GM12891 (cell line): Measurements from ENCODE around the gene PLA2G4A.

Experiments used
- DNase-seq: peaks from one replicate; pipeline ENCODE4 v3.0.0; 2011; ENCODE audit warnings: low spot score; ENCODE audit not compliant: insufficient read length
- FAIRE-seq: peaks from 2 replicates; lab custom pipeline; 2011; peaks lifted over from hg19 to GRCh38; lab: Jason Lieb, UNC
- PAX5 ChIP-seq: IDR thresholded peaks from 2 replicates; pipeline ENCODE4 v1.6.1; 2011; ENCODE audit warnings: low read length, moderate library complexity, mild to moderate bottlenecking; ENCODE audit not compliant: insufficient read depth, severe bottlenecking
- POLR2A ChIP-seq: IDR thresholded peaks from 2 replicates; pipeline ENCODE4 v1.6.1; 2011; ENCODE audit warnings: low read depth, low read length, control low read depth
- POLR2AphosphoS5 ChIP-seq: IDR thresholded peaks from 2 replicates; pipeline ENCODE4 v1.6.1; 2011; ENCODE audit warnings: low read depth, low read length, control low read depth
- POU2F2 ChIP-seq: IDR thresholded peaks from 2 replicates; pipeline ENCODE4 v1.6.1; 2011; ENCODE audit warnings: low read depth, mild to moderate bottlenecking, control low read depth, low read length, moderate library complexity
- SPI1 ChIP-seq: IDR thresholded peaks from 2 replicates; pipeline ENCODE4 v1.6.1; 2011; ENCODE audit warnings: low read depth, low read length, control low read depth
- TAF1 ChIP-seq: IDR thresholded peaks from 2 replicates; pipeline ENCODE4 v1.6.1; 2011; ENCODE audit warnings: low read depth, low read length, control low read depth

The PLA2G4A gene

DNA sequence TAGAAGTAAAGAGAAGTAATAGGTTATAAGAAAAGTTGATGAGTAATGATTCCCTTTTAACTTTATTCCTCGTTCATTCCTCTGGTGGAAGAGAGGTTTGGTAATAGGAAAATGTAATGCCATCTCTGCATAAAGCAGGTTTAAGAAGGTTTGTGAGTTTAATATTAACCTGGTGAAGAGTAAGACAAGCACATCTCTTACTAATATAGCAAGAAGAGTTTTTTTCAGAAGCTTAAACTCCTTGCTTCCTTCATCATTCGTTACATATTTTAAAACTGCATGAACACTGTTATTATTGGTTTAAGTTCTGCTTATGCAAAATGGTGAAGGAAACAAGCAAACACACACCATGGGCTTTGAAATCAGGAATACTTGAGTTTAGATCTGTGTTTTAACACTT, 9.2 kb upstream of the PLA2G4A start:
- peak; percentile 5 for FAIRE-seq
- TF ChIP-seq PAX5 (no peak), POLR2AphosphoS5 (no peak), POU2F2 (no peak), TAF1 (no peak), POLR2A (no peak), SPI1 (no peak)

DNA sequence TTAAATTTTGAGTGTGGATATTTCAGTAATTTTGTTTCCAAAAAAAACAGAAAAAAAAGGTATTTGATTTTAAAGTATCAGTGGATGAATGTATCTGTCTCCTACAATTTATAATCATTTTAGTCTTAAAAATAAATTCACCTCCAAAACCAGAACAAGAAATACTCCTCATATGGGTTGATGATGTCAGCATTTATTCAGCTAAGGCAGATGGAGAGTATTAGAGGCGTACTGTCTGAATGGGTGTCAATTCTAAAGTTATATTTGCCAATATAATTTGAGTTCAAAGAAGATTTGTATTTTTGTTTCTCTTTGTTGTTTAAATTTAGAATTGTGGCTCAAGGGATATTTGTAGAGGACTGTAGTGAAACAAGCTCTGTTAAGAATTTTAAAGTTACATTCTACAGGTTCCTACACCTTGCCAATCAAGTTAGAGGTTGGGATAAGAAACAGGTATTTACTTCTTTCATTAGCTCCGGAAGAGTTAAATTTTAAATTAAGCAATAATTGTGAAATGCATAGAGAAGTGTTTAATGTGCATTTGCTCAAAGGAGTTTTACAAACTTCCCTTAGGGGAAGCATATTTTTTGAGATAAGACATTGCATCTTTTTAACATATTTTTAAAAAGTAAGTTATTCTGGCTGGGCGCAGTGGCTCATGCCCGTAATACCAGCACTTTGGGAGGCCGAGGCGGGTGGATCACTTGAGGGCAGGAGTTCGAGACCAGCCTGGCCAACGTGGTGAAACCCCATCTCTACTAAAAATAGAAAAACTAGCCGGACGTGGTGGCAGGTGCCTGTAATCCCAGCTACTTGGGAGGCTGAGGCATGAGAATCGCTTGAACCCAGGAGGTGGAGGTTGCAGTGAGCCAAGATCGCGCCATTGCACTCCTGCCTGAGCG, 1.2 kb downstream of the PLA2G4A start:
- no peak for TF ChIP-seq SPI1
- DNase-seq (no peak), FAIRE-seq (no peak)

More for the DNA sequence above, 9.2 kb upstream of the PLA2G4A start:
- no peak for DNase-seq

- no peak for DNase-seq
- TF ChIP-seq POLR2A (no peak), TAF1 (no peak), SPI1 (no peak), POU2F2 (no peak), POLR2AphosphoS5 (no peak), PAX5 (no peak)
- no peak for FAIRE-seq
Observed at GRCh38 chr1:186831168-186831567, 2.4 kb downstream of the PLA2G4A start.

DNA sequence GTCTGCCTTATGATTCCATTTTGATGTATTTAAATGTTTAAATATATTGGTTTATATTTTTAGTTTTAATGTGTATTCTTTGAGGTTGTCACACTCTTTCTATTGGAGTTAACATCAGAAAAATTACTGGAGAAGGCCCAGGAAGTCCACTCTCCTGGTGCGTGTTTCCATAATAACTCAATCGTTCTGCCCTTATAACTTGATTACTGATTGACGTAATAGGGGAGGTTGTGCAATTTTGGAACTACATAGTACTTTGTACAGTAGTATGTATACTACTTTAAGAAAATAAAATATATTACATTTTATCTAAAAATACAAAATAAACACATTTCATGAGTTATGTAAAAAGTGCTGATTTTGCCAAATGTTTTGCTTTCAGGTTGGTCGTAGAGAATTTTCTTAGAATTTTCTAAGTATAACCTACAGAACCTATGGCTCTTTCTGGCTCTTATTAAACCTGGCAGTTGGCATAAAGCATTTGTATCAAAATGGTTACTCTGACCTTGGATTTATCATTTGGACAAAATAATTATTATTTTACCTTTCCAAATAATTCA, 5.7 kb downstream of the PLA2G4A start:
- TF ChIP-seq SPI1 (no peak), POLR2AphosphoS5 (no peak), POLR2A (no peak), PAX5 (no peak), POU2F2 (no peak), TAF1 (no peak)
- FAIRE-seq (no peak), DNase-seq (no peak)

DNA sequence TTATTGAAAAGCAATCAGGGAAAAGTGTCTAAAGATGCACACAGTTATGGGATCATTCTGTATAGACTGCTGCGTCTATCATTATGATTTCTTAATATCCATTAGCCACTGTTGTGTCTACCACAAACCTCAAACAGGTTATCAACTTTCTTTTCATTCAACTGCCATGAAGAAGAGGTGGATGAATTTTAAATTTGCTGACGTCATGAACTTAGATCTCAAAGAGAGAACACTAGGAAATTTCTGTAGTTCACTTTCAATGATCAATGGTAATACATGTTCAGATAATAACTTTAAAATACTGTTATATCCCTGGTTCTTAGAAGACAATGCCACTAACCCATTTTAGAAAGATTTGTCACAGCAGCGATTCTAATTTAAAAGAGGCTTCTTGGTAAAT, 6.7 kb downstream of the PLA2G4A start:
- DNase-seq (no peak), FAIRE-seq (no peak)
- no peak for TF ChIP-seq POLR2A
- no peak for TF ChIP-seq TAF1
- no peak for TF ChIP-seq PAX5
- no peak for TF ChIP-seq POU2F2
- no peak for TF ChIP-seq POLR2AphosphoS5
- no peak for TF ChIP-seq SPI1

DNA sequence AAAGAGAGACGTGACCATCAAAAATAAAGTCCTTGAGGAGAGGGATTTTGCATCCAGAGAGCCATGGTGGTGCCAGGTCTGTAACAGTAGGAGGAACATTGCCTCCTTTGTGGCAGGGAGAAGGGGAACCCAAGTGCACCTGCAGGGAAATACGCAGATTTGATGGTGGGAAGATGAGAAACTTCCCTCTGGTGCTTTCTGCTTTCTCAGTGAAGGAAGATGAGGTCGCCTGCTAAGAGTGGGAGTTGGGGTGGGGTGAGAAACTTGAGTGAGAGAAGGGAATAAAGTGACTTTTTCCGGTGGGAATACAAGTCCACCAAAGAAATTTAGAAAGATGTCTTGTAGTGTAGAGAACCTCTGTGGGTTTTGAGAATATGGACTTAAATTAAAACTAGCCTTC, 9.1 kb downstream of the PLA2G4A start:
- TF ChIP-seq PAX5 = no peak
- TF ChIP-seq SPI1 = no peak
- no peak for TF ChIP-seq POLR2AphosphoS5
- no peak for TF ChIP-seq TAF1
- TF ChIP-seq POLR2A = no peak
- TF ChIP-seq POU2F2 = no peak
- FAIRE-seq = no peak
- no peak for DNase-seq

GRCh38 chr1:186838380-186839040, 9.8 kb downstream of the PLA2G4A start:
- DNase-seq = no peak
- no peak for TF ChIP-seq SPI1
- TF ChIP-seq PAX5 = no peak
- TF ChIP-seq POLR2AphosphoS5 = no peak
- no peak for TF ChIP-seq POU2F2
- no peak for TF ChIP-seq POLR2A
- TF ChIP-seq TAF1 = no peak
- no peak for FAIRE-seq

DNA sequence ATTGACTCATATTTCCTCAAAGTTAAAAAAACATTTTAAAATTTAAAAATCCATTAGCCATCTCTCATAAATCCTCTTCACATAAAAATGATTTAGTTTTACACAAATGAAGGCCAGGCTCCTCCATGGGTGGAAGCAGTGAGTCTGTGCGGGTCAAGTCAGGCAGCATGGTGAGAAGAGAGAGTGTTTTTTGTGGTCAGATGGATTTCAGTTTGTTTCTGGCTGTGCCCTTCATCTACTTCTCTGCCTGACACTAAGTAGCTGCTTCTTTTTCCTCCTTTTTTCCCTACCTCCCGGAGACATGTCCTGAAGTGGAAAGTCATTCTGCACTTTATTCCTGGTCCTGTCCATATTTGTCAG, 10.3 kb downstream of the PLA2G4A start:
- no peak for FAIRE-seq
- DNase-seq = no peak
- TF ChIP-seq POLR2A = no peak
- no peak for TF ChIP-seq PAX5
- TF ChIP-seq POLR2AphosphoS5 = no peak
- no peak for TF ChIP-seq TAF1
- TF ChIP-seq POU2F2 = no peak
- no peak for TF ChIP-seq SPI1

- no peak for FAIRE-seq
- TF ChIP-seq POU2F2 (no peak), POLR2AphosphoS5 (no peak), PAX5 (no peak), SPI1 (no peak), TAF1 (no peak), POLR2A (no peak)
- no peak for DNase-seq
Observed at GRCh38 chr1:186841599-186841998, 12.8 kb downstream of the PLA2G4A start.

DNA sequence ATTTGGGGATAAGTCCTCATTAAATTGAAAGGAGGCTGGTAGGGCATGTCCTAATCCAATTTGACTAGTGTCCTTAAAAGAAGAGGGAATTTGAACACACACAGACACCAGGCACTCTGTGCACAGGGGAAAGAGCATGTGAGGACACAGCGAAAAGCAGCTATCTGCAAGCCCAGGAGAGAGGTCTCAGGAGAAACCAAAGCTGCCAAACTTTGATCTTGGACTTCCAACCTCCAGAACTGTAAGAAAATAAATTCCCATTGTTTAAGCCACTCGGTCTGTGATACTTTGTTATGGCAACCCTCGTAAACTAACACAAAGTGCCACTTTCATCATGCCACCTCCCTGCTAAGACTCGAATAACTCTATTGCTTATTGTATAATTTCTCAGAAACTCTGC, 13.8 kb downstream of the PLA2G4A start:
- FAIRE-seq = no peak
- no peak for DNase-seq
- TF ChIP-seq TAF1 (no peak), PAX5 (no peak), SPI1 (no peak), POLR2AphosphoS5 (no peak), POLR2A (no peak), POU2F2 (no peak)
